GF-D8 (cell line): ENCODE measurements around the gene COLEC12.
A peak's percentile ranks its signal among the peaks of the same experiment; 100 is the strongest.

ENCODE experiments used
- DNase-seq: peaks from one replicate; lab custom pipeline; 2025; lab: John Stamatoyannopoulos, UW

The COLEC12 gene

GRCh38 chr18:500632-501405, at the start of gene COLEC12:
TSS of gene COLEC12 (minus strand) at chr18:500701. CDS start at chr18:500514, 187 bp downstream.
- no peak for DNase-seq

DNA sequence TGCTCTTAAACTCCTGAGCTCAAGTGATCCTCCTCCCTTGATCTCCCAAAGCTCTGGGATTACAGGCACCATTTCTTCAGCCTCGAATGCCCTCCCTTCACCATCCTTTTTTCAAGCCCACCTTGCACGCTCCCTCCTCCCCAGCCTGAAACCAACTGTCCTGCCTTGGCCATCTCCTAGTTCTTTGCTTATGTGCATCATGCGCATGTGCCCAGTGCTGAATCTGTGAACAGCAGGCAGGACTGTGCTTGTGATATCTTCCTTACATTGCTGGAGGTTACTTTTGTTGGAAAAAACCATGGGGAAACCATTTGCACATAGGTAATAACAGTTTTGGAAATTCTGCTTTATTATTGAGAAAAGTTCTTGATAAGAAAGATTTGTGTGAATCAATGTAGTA, 49.5 kb upstream of the COLEC12 start:
- DNase-seq, result no peak

DNA sequence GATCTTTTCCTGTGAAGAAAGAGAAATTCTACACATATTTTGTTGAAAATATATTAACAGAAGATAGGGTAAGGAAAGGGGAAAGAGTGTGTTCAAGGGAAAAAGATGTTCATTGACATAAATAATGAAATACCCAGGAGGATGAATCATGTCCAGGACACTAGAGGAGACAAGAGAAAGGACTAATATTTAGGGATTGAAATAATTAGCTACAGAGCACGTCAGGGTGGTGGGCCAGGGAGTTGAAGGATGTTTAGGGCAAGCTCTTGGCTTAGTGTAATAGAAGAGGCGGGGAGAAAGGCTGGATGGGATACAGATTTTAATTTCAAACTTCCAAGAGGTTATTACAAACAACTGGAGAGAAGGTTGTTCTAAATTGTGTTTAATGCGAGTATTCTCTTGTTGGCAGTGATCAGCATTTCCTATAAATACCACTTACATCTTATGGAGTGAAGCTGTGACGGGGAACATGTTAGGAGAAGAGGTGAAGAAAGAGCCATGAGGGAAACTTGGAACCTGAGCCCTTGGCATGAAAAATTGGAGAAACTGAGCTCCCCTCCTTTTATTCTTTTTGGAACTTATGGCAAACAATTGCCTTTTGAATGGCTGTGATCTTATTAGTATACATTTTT, 43.1 kb upstream of the COLEC12 start:
- DNase-seq, result no peak

DNA sequence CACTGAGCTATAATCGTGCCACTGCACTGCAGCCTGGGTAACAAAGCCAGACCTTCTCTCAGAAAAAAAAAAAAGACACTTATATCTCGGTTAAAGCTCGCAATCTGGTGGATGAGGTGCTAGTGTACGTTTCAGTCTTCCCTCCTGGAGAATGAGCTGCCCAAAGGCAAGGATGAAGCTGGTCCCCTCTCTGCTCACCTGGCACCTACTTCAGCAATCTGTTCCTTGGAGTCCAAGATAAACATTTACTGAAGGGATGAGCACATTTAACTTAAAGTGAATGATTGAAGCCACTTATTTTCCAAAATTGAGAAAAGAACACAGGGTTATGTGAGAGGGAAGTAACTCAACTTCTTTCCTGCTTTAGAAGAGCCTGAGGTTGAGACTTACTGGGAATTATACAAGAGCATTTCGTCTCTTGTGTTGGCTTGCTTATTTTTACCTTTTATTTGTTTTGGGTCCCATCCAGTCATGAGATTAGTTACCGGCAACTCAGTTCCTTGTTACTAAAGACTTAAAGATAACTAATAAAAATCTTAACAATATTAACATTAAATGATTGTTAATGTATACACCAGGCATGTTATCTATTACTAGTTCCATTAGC, 33.6 kb upstream of the COLEC12 start:
- no peak for DNase-seq

- DNase-seq, result no peak
These were observed 32.1 kb upstream of the COLEC12 start for GRCh38 chr18:532632-533031.

- DNase-seq, result no peak
These were observed 31.5 kb upstream of the COLEC12 start for GRCh38 chr18:532018-532417.

DNA sequence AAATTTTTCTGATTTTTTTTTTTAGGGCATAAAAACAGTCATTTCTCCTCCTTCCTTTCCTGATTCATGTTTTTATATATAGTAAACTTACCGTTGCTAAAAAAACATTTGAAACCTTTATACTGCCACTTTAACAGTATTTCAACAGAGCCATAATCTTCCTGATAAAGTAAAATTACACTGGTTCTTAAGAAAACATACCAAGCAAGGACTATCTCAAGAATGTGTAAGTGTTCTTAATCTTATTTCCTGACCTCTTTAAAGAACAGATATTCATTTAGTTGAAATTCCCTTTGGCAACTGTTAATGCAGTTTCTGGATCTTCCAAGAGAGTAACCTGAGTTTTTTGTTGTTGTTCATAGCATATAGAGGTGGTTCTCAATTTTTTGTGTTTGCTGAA, 26.6 kb upstream of the COLEC12 start:
- DNase-seq, result no peak

- DNase-seq, result no peak
These were observed 26.2 kb upstream of the COLEC12 start for GRCh38 chr18:526681-527080.

- DNase-seq, result no peak
These were observed 24.7 kb upstream of the COLEC12 start for GRCh38 chr18:525036-525797.

- no peak for DNase-seq
These were observed 24.0 kb upstream of the COLEC12 start for GRCh38 chr18:524466-524865.

DNA sequence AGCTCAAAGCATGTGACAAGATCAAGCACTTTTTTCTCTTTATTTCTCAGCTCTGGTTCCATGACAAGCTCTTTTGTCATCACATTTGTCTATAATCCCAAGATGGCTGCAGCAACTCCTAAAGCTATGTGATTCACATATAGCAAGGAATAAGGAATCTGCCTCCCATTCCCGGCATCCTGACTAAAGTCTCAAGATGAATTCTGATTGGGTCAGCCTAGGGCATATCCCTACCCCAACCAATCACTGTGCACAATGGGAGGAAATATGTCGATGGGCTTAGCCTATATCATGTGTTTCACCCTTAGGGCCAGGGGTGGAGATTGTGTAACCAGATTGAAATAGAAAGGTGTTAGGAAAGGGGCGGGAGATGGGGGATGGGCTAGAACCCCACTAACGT, 23.1 kb upstream of the COLEC12 start:
- no peak for DNase-seq

- DNase-seq, result peak; percentile 84
These were observed 18.7 kb upstream of the COLEC12 start for GRCh38 chr18:519019-519879.

- no peak for DNase-seq
These were observed 17.6 kb upstream of the COLEC12 start for GRCh38 chr18:518081-518480.

DNA sequence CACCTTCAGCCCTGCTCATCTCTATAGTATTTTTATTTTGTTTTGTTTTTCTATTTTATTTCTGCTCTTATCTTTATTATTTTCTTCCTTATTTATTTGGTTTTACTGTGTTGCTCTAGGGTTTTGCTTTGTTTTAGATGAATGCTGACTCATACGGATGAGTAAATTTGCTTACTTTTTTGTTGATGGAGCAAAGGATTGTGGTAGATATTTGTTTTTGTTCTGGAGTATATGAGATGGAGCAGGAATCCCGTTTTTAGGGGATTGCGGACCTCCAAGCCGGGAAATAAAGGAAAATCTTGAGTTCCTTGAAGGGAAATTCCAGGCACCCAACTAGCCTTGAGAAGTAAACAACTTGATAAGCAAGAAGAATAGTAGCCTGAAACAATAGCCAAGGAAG, 15.3 kb upstream of the COLEC12 start:
- DNase-seq, result no peak

DNA sequence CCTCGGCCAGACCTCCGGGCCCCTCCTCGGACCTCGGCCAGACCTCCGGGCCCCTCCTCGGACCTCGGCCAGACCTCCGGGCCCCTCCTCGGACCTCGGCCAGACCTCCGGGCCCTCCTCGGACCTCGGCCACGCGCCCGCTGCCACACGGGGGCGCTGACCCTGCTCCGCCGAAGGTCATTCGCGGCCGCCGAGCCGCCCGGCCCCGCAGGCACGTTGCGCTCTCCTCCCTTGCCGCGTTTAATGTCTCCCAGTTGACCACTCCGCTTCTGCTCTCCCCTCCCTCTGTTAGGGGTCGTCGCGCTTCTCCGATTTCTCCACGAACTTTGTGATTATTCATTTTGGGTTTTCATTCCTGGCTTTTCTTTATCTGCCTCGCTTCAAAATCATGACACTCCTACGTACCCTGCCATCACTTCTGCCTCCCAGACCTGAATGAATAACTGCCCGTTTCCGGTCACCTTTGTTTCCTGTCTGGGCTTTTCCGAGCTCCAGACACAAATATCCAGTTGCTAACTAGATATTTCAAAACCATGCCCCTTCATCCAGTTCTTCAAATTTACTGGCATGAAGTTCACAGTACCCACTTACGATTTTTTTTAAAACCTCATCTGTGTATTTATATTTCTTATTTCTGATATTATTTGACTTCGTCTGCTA, 14.8 kb upstream of the COLEC12 start:
- DNase-seq, result no peak

- no peak for DNase-seq
These were observed 13.5 kb upstream of the COLEC12 start for GRCh38 chr18:513826-514530.

DNA sequence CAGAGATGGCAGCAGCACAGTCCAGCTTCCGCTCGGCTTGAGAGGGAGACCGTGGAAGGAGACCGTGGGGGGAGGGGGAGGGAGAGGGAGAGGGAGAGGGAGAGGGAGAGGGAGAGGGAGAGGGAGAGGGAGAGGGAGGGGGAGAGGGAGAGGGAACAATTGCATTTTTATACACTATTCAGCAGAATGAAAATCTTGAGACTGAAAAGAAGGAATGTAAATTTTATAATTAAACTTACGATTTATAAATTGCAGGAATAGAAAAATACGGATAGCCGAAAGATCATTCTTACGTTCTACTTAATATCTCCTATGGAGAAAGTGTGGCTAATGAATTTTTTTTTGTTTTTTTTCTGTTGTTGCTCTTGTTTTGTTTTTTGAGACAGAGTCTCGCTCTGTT, 12.5 kb upstream of the COLEC12 start:
- DNase-seq, result no peak

- DNase-seq, result no peak
These were observed 8.3 kb upstream of the COLEC12 start for GRCh38 chr18:508835-509234.

DNA sequence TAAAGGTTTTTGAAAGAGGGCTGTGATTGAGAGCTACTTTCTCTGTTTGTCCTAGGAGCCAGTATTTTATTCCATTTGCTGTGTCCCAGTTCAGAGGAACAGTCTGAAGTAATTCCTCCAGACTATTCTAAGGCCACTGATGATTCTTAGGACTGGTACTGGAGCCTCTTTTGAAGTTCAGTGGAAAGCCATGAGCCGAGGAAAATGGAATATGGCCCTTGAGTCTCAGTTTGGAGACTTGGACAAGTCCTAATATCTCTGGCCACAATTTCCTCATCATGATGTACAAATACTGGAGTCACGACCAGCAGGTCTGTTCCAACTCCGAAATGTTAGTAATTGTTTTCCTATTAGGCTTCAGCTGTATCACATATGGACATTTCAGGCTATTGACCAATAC, 7.1 kb upstream of the COLEC12 start:
- no peak for DNase-seq

DNA sequence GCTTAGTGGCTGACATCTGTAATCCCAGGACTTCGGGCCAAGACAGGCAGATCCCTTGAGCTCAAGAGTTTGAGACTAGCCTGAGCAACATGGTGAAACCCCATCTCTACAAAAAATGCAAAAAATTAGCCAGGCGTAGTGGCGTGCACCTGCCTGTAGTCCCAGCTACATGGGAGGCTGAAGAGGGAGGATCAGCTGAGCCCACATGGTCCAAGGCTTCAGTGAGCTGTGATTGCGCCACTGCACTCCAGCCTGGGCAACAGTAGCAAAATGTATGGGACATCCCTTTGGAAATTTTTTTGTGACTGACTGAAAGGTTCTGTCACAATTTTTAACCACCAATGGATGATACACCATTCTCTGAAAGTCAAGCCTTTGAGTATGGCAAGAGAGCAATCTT, 6.3 kb upstream of the COLEC12 start:
- no peak for DNase-seq
